ENCODE measurements around the gene DHX8.

GRCh38 chr17:43531955-43532354, 48.2 kb downstream of the DHX8 start:
- TF ChIP-seq CTCF (optimal IDR thresholded peaks at IDR 0.05 in 1 of 3, IDR thresholded peaks at IDR 0.05 in 1 of 3, conservative IDR thresholded peaks at IDR 0.05 in 1 of 3; ENCODE audit: extremely low read depth in 1 of 3, insufficient read depth in 2 of 3, low read length in 3 of 3) (no peak), EZH2 (IDR thresholded peaks at IDR 0.05; ENCODE audit: low read length) (no peak)
